ENCODE measurements around the gene LAMB2.

- TF ChIP-seq, protein P1, sequence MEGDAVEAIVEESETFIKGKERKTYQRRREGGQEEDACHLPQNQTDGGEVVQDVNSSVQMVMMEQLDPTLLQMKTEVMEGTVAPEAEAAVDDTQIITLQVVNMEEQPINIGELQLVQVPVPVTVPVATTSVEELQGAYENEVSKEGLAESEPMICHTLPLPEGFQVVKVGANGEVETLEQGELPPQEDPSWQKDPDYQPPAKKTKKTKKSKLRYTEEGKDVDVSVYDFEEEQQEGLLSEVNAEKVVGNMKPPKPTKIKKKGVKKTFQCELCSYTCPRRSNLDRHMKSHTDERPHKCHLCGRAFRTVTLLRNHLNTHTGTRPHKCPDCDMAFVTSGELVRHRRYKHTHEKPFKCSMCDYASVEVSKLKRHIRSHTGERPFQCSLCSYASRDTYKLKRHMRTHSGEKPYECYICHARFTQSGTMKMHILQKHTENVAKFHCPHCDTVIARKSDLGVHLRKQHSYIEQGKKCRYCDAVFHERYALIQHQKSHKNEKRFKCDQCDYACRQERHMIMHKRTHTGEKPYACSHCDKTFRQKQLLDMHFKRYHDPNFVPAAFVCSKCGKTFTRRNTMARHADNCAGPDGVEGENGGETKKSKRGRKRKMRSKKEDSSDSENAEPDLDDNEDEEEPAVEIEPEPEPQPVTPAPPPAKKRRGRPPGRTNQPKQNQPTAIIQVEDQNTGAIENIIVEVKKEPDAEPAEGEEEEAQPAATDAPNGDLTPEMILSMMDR (optimal IDR thresholded peaks at IDR 0.05 in 1 of 3, IDR thresholded peaks at IDR 0.05 in 1 of 3, conservative IDR thresholded peaks at IDR 0.05 in 1 of 3; ENCODE audit: extremely low read depth in 1 of 3, insufficient read depth in 2 of 3, low read length in 3 of 3): no peak
- no peak for TF ChIP-seq EZH2 (IDR thresholded peaks at IDR 0.05; ENCODE audit: low read length)
Observed at GRCh38 chr3:49123687-49124086, 9.2 kb downstream of the LAMB2 start.

All from keratinocyte (primary cell).